B cell (primary cell): Measurements from ENCODE around the gene TERB2. TPM values are rescaled to one million over a fixed set of nuclear protein-coding genes. Genes with fewer than 3 reads are reported as not detected.

ENCODE experiments used
- ATAC-seq: fragments of 200-7000 bp; cut with Tn5 transposase; one replicate; pipeline ENCODE4 v1.10.0; 2021; ENCODE audit warnings: low read depth, mild to moderate bottlenecking, moderate number of reproducible peaks, moderate library complexity
- CTCF ChIA-PET: fragments of 350-600 bp; sonication (Branson Sonifier 250); formaldehyde crosslinking; loops from one replicate; lab custom pipeline; 2021; ENCODE audit warnings: antibody characterized with exemption, inconsistent platforms; lab: Charles Lee
- POLR2A ChIA-PET: fragments of 350-600 bp; sonication (Branson Sonifier 250); formaldehyde crosslinking; loops from one replicate; lab custom pipeline; 2021; ENCODE audit warnings: antibody characterized with exemption; lab: Charles Lee
- DNase-seq: peaks from one replicate; pipeline ENCODE4 v3.0.0; 2013
- H2AFZ ChIP-seq: 2 replicates; pipeline ENCODE4 v1.6.1; 2012; ENCODE audit warnings: mild to moderate bottlenecking, low read depth, low read length; ENCODE audit not compliant: insufficient read depth, poor library complexity, severe bottlenecking
- H3K27ac ChIP-seq, 2 donors: 1 replicate in 1 of 2; 2 replicates in 1 of 2; pipeline ENCODE4 v1.5.1; 2012 to 2013; ENCODE audit warnings: low read length in 2 of 2, mild to moderate bottlenecking in 2 of 2, moderate library complexity in 1 of 2
- H3K27me3 ChIP-seq, 4 experiments: fragments of 200-600 bp in 1 of 4; sonication (generic) in 1 of 4; replicated peaks in 1 of 4; 1 replicate in 2 of 4; 2 replicates in 2 of 4; pipeline versions ENCODE4 v1.6.1 to v1.7.0; 2013 to 2016; ENCODE audit warnings: low read length in 3 of 4, mild to moderate bottlenecking in 2 of 4, mixed read lengths in 1 of 4, moderate library complexity in 1 of 4; ENCODE audit not compliant: insufficient read depth in 4 of 4, control insufficient read depth in 3 of 4; ENCODE audit errors: control extremely low read depth in 1 of 4
- H3K36me3 ChIP-seq, 2 experiments: replicated peaks in 1 of 2; 1 replicate in 1 of 2; 2 replicates in 1 of 2; pipeline versions ENCODE4 v1.6.1 to v1.7.1; 2013; ENCODE audit warnings: low read length in 1 of 2; ENCODE audit not compliant: insufficient read depth in 2 of 2, control insufficient read depth in 1 of 2; ENCODE audit errors: control extremely low read depth in 1 of 2, extremely low read depth in 1 of 2
- H3K4me1 ChIP-seq, 2 donors: fragments of 200-600 bp in 1 of 2; sonication (generic) in 1 of 2; 1 replicate in 1 of 2; 2 replicates in 1 of 2; pipeline versions ENCODE4 v1.5.1 to v1.6.1; 2013 to 2017; ENCODE audit warnings: low read length in 2 of 2; ENCODE audit not compliant: control insufficient read depth in 2 of 2, insufficient read depth in 2 of 2
- H3K4me2 ChIP-seq: replicated peaks from 2 replicates; pipeline ENCODE3; 2012; ENCODE audit warnings: mild to moderate bottlenecking, low read depth, low read length; ENCODE audit not compliant: poor library complexity, severe bottlenecking
- H3K4me3 ChIP-seq, 5 experiments: fragments of 200-600 bp in 1 of 5; sonication (generic) in 1 of 5; 1 replicate in 3 of 5; 2 replicates in 2 of 5; pipeline versions ENCODE4 v1.5.1 to v1.7.0; 2011 to 2016; ENCODE audit warnings: low read length in 4 of 5, mild to moderate bottlenecking in 4 of 5, low read depth in 2 of 5, control low read depth in 1 of 5, moderate library complexity in 1 of 5; ENCODE audit not compliant: insufficient read depth in 1 of 5; ENCODE audit errors: control extremely low read depth in 1 of 5, extremely low read depth in 1 of 5
- H3K79me2 ChIP-seq: fragments of 200-600 bp; sonication (generic); one replicate; pipeline ENCODE4 v1.6.0; 2016; ENCODE audit warnings: low read length; ENCODE audit not compliant: control insufficient read depth, insufficient read depth
- H3K9ac ChIP-seq: fragments of 200-600 bp; sonication (generic); 2 replicates; pipeline ENCODE4 v1.6.1; 2017; ENCODE audit warnings: mild to moderate bottlenecking, low read length, moderate library complexity
- H3K9me3 ChIP-seq, 3 donors: one replicate each; pipeline versions ENCODE4 v1.6.1 to v1.7.1; 2013; ENCODE audit warnings: low read length in 2 of 3; ENCODE audit not compliant: control insufficient read depth in 2 of 3, insufficient read depth in 1 of 3; ENCODE audit errors: control extremely low read depth in 1 of 3
- H4K20me1 ChIP-seq: 2 replicates; pipeline ENCODE4 v1.6.0; 2012; ENCODE audit warnings: mild to moderate bottlenecking, low read length; ENCODE audit not compliant: insufficient read depth, control insufficient read depth, poor library complexity, severe bottlenecking
- H3K27ac Mint-ChIP-seq: one replicate; pipeline ENCODE4 v1.8.0; 2021; ENCODE audit warnings: mixed read lengths
- H3K27me3 Mint-ChIP-seq: one replicate; pipeline ENCODE4 v1.8.0; 2021; ENCODE audit warnings: mixed read lengths
- H3K4me1 Mint-ChIP-seq: one replicate; pipeline ENCODE4 v1.8.0; 2021; ENCODE audit warnings: mixed read lengths
- H3K4me3 Mint-ChIP-seq: one replicate; pipeline ENCODE4 v1.8.0; 2021; ENCODE audit warnings: mixed read lengths
- H3K9me3 Mint-ChIP-seq: one replicate; pipeline ENCODE4 v1.8.0; 2022; ENCODE audit warnings: mixed read lengths; ENCODE audit not compliant: insufficient read depth
- EZH2 ChIP-seq: IDR thresholded peaks from 2 replicates; pipeline ENCODE4 v1.6.1; 2012; ENCODE audit warnings: borderline replicate concordance, low read depth, mild to moderate bottlenecking, moderate library complexity, low read length; ENCODE audit not compliant: insufficient read depth, poor library complexity, severe bottlenecking
- WGBS: methylation state at CpG from one replicate; pipeline ENCODE4 v1.1.5; 2013; ENCODE audit warnings: missing lambda C conversion rate; ENCODE audit not compliant: insufficient coverage; 5-methylcytosine and 5-hydroxymethylcytosine counted together
- intact Hi-C: fragments of 100-400 bp; cut with micrococcal nuclease; formaldehyde crosslinking; loops from one replicate; pipeline ENCODE4 v1.10.0; 2022
- polyA minus RNA-seq: library from RNA; depleted of rRNA, polyadenylated mRNA; stranded (reverse); fragments of >200 nt; gene quantifications from 2 replicates; pipeline ENCODE4 v1.2.3, GENCODE V29; 2012
- polyA plus RNA-seq: library from polyadenylated mRNA; depleted of rRNA; stranded (reverse); fragments of >200 nt; gene quantifications from 2 replicates; pipeline ENCODE4 v1.2.3, GENCODE V29; 2012
- total RNA-seq, 2 donors: library from RNA; stranded (reverse); fragments of 120-200 nt in 1 of 2; gene quantifications; 1 replicate in 1 of 2; 2 replicates in 1 of 2; pipeline versions ENCODE4 v1.2.3 to v1.2.4, GENCODE V29; 2013 to 2022
- TF ChIP-seq, protein P1 (sequence below): fragments of 200-600 bp; IDR thresholded peaks from one replicate; pipeline ENCODE4 v1.8.0; 2022; ENCODE audit warnings: antibody characterized with exemption, mild to moderate bottlenecking

TERB2 gene
- not detected in 2 replicates for total RNA-seq
- total RNA-seq (2013): not detected
- not detected in 2 replicates for polyA plus RNA-seq
- polyA minus RNA-seq: not detected in 2 replicates

DNA sequence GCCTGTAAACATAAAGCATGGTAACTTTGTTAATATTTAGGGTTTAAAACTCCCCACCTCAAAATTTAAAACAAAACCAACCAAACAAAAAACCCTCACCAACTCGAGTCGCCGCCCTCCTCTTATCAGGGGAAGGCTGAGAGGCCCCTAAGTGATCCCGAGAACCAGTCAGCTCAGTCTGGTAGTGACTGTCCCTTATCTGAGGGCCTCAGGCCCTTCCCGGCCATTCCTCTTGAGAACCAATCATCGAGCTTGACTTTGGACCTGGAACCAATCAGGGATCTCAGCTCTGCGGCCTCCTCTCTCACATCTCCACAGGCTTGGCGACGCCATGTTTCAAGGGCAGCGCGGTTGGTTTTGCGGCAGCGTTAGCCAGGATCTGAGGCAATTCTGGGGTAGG lies at the start of gene TERB2:
TSS of gene TERB2 (plus strand) at position 300 of the 400 bp plus-strand sequence. CDS start at position 332, 32 bp downstream.
- Mint-ChIP-seq H3K4me3 (no peak within 1 kb of the TSS), H3K4me1 (no peaks in the 10 kb centered on the region), H3K27me3 (peaks cover 2% of the 10 kb centered on the region), H3K27ac (no peak within 1 kb of the TSS), H3K9me3 (no peaks in the 10 kb centered on the region)
- no peak for DNase-seq
- no peak within 1 kb of the TSS for H2AFZ ChIP-seq
- H3K9ac ChIP-seq: no peak within 1 kb of the TSS
- WGBS: 92% methylated on average over 10 of the region's 13 CpGs
- no peaks in the 10 kb centered on the region for H3K9me3 ChIP-seq
- TF ChIP-seq, protein P1, sequence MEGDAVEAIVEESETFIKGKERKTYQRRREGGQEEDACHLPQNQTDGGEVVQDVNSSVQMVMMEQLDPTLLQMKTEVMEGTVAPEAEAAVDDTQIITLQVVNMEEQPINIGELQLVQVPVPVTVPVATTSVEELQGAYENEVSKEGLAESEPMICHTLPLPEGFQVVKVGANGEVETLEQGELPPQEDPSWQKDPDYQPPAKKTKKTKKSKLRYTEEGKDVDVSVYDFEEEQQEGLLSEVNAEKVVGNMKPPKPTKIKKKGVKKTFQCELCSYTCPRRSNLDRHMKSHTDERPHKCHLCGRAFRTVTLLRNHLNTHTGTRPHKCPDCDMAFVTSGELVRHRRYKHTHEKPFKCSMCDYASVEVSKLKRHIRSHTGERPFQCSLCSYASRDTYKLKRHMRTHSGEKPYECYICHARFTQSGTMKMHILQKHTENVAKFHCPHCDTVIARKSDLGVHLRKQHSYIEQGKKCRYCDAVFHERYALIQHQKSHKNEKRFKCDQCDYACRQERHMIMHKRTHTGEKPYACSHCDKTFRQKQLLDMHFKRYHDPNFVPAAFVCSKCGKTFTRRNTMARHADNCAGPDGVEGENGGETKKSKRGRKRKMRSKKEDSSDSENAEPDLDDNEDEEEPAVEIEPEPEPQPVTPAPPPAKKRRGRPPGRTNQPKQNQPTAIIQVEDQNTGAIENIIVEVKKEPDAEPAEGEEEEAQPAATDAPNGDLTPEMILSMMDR: no peak
- TF ChIP-seq EZH2: no peak
- intact Hi-C loops: no loop called here
- no peaks in the 10 kb centered on the region for H3K79me2 ChIP-seq
- H3K27ac ChIP-seq: no peak within 1 kb of the TSS
- no peak within 1 kb of the TSS for H3K4me2 ChIP-seq
- no peaks in the 10 kb centered on the region for H3K27me3 ChIP-seq
- no peaks in the 10 kb centered on the region for H3K36me3 ChIP-seq
- no peaks in the 10 kb centered on the region for H3K4me1 ChIP-seq
- no peak for ATAC-seq
- H3K4me3 ChIP-seq: no peak within 1 kb of the TSS
- H4K20me1 ChIP-seq: no peaks in the 10 kb centered on the region
- ChIA-PET POLR2A (no interaction called here), CTCF (no interaction called here)

- no peak for TF ChIP-seq EZH2
- TF ChIP-seq, protein P1: no peak
- no peaks in the 10 kb centered on the region for H4K20me1 ChIP-seq
- no peak overlapping the region for H3K4me2 ChIP-seq
- H3K9me3 Mint-ChIP-seq: peaks cover 2% of the 10 kb centered on the region
- no peaks in the 10 kb centered on the region for H3K4me1 ChIP-seq
- no peak overlapping the region for H2AFZ ChIP-seq
- no peak overlapping the region for H3K4me3 Mint-ChIP-seq
- no peak overlapping the region for H3K27ac Mint-ChIP-seq
- H3K27me3 Mint-ChIP-seq: no peaks in the 10 kb centered on the region
- no peaks in the 10 kb centered on the region for H3K4me1 Mint-ChIP-seq
- H3K27me3 ChIP-seq: no peaks in the 10 kb centered on the region
- intact Hi-C loops: no loop called here
- H3K79me2 ChIP-seq: no peaks in the 10 kb centered on the region
- H3K9ac ChIP-seq: no peak overlapping the region
- ChIA-PET CTCF (no interaction called here), POLR2A (no interaction called here)
- no peaks in the 10 kb centered on the region for H3K36me3 ChIP-seq
- ATAC-seq (no peak), DNase-seq (no peak)
- no CpG with 5 or more reads among the region's 2 CpGs for WGBS
- H3K9me3 ChIP-seq: no peaks in the 10 kb centered on the region
- no peak overlapping the region for H3K4me3 ChIP-seq
- no peak overlapping the region for H3K27ac ChIP-seq
These were observed 47.1 kb upstream of the TERB2 start for GRCh38 chr15:44909423-44909822.
